Endodermal cell (in vitro differentiated cells): ENCODE data around the gene SYT8. TPM values are rescaled to one million over a fixed set of nuclear protein-coding genes. Genes with fewer than 3 reads are reported as not detected.

Source experiments
- DNase-seq: peaks from one replicate; pipeline ENCODE4 v3.0.0-alpha.2; 2017
- H3K27ac ChIP-seq: 2 replicates; pipeline ENCODE4 v1.5.1; 2013; ENCODE audit warnings: mild to moderate bottlenecking, low read depth, low read length, moderate library complexity
- H3K27me3 ChIP-seq: 2 replicates; pipeline ENCODE4 v1.6.1; 2013; ENCODE audit warnings: mild to moderate bottlenecking, low read length, moderate library complexity; ENCODE audit not compliant: insufficient read depth, control insufficient read depth, poor library complexity, severe bottlenecking
- H3K36me3 ChIP-seq: 2 replicates; pipeline ENCODE4 v1.7.0; 2013; ENCODE audit warnings: mild to moderate bottlenecking, low read length, moderate library complexity; ENCODE audit not compliant: control insufficient read depth, insufficient read depth
- H3K4me1 ChIP-seq: one replicate; pipeline ENCODE4 v1.7.0; 2013; ENCODE audit warnings: low read length; ENCODE audit not compliant: control insufficient read depth, insufficient read depth
- H3K4me3 ChIP-seq: 2 replicates; pipeline ENCODE4 v1.5.1; 2013; ENCODE audit warnings: mild to moderate bottlenecking, low read length, moderate library complexity
- H3K9ac ChIP-seq: 2 replicates; pipeline ENCODE4 v1.6.1; 2013; ENCODE audit warnings: mild to moderate bottlenecking, low read length, moderate library complexity; ENCODE audit not compliant: poor library complexity, severe bottlenecking; ENCODE audit errors: extremely low read depth
- H3K9me3 ChIP-seq: 2 replicates; pipeline ENCODE4 v1.6.1; 2013; ENCODE audit warnings: mild to moderate bottlenecking, low read length, moderate library complexity; ENCODE audit not compliant: control insufficient read depth
- H3K27ac Mint-ChIP-seq: 2 replicates; pipeline ENCODE4 v1.8.0; 2020; ENCODE audit warnings: mixed read lengths
- H3K27me3 Mint-ChIP-seq: 2 replicates; pipeline ENCODE4 v1.8.0; 2021; ENCODE audit warnings: mild to moderate bottlenecking, mixed read lengths; ENCODE audit not compliant: insufficient read depth
- H3K36me3 Mint-ChIP-seq: 2 replicates; pipeline ENCODE4 v1.8.0; 2020; ENCODE audit warnings: low read depth, mixed read lengths
- H3K4me1 Mint-ChIP-seq: 2 replicates; pipeline ENCODE4 v1.8.0; 2020; ENCODE audit warnings: mixed read lengths
- H3K4me3 Mint-ChIP-seq: 2 replicates; pipeline ENCODE4 v1.8.0; 2020; ENCODE audit warnings: mild to moderate bottlenecking, moderate library complexity, mixed read lengths
- H3K9me3 Mint-ChIP-seq: 2 replicates; pipeline ENCODE4 v1.8.0; 2020; ENCODE audit warnings: mild to moderate bottlenecking, mixed read lengths
- CTCF ChIP-seq: fragments of 200-600 bp; sonication (generic); conservative IDR thresholded peaks from 2 replicates; pipeline ENCODE4 v1.5.0; 2021; ENCODE audit warnings: antibody characterized with exemption, mild to moderate bottlenecking
- WGBS, 2 experiments: methylation state at CpG; one replicate each; pipeline versions ENCODE4 v1.1.5 to v1.1.7; 2013; ENCODE audit warnings: missing lambda C conversion rate in 2 of 2, mixed read lengths in 1 of 2; ENCODE audit not compliant: insufficient coverage in 1 of 2, insufficient read length in 1 of 2; 5-methylcytosine and 5-hydroxymethylcytosine counted together
- total RNA-seq, 2 donors: library from RNA; stranded (reverse); fragmentation: NEBNext Ultra II Directional in 1 of 2; extraction: Animal tissue kit (Norgen Biotek cat#: 25700) in 1 of 2; gene quantifications; 2 replicates in 1 of 2; 3 replicates in 1 of 2; pipeline ENCODE4 v1.2.1, GENCODE V29; 2021

The SYT8 gene
- total RNA-seq, 2 donors from 2014 or later: not detected

DNA sequence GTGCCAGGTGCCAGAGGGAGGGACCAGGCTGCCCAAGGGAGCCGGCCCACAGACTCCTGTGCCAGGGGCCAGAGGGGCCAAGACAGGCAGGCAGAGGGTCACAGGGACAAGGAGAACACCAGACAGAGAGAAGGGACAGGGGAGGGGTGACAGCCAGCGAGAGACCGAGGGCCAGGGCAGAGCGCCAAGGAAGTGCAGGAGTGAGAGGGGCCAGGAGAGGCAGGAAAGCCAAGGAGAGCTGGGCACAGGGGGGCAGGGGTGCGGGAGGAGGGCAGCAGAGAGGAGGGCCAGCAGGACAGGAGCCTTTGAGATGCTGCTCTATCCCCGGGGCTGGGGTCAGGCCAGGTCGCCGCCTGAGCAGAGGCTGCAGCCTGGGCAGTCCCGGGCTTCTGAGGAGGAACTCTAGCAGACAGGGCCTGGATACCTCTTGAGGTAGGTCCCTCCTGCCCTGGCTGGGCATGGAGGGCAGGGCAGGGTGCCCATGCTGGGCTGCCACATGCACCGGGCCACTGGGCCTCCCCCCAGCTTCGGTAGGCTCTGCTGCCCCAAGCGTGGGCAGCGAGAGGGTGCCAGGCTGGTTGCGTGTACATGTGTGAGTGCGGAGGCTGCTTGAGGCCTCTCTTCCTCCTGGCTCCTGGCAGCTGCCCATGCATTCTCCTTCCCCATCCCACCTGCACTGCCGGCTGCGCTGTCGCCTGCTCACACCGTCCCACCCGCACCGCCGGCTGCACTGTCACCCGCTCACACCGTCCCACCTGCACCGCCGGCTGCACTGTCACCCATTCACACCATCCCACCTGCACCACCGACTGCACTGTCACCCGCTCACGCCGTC, 30.3 kb downstream of the SYT8 start:
- Mint-ChIP-seq H3K9me3 (no peaks in the 10 kb centered on the region), H3K27ac (no peak overlapping the region), H3K36me3 (no peaks in the 10 kb centered on the region), H3K27me3 (peaks cover 10% of the 10 kb centered on the region), H3K4me1 (no peaks in the 10 kb centered on the region), H3K4me3 (no peak overlapping the region)
- Histone ChIP-seq H3K9me3 (no peaks in the 10 kb centered on the region), H3K27me3 (no peaks in the 10 kb centered on the region), H3K4me3 (no peak overlapping the region), H3K9ac (no peak overlapping the region), H3K4me1 (no peaks in the 10 kb centered on the region), H3K27ac (no peak overlapping the region), H3K36me3 (no peaks in the 10 kb centered on the region)
- 86 to 94% methylated on average over 14 to 30 of the region's 30 CpGs for WGBS, 2 experiments
- DNase-seq: no peak
- TF ChIP-seq CTCF: no peak

DNA sequence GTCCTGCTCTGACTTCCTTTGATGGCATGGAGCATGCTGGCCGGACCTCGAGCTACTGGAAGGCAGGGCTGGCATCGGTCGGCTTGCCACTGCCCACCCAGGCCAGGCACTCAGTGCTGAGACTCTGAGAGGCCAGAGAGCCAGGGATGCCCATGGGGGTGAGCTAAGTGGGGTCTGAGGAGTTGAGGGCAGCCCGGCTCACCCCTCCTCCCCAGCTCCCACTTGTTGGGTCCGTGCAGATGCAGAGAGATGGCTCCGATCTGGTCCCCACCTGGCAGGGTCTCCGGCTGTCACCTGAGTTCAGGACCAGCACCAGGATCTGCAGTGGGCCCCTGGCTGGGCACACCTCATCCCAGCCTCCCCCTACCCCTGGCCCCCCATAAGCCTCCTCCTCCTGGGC, 31.4 kb downstream of the SYT8 start:
- H3K4me3 ChIP-seq: no peak overlapping the region
- Mint-ChIP-seq H3K4me3 (no peak overlapping the region), H3K27ac (no peak overlapping the region), H3K36me3 (no peaks in the 10 kb centered on the region), H3K27me3 (peaks cover 16% of the 10 kb centered on the region), H3K4me1 (no peaks in the 10 kb centered on the region), H3K9me3 (no peaks in the 10 kb centered on the region)
- no peak for TF ChIP-seq CTCF
- H3K27me3 ChIP-seq: no peaks in the 10 kb centered on the region
- WGBS, 2 experiments: 89 to 100% methylated on average over 4 to 7 of the region's 8 CpGs
- no peak for DNase-seq
- H3K27ac ChIP-seq: no peak overlapping the region
- H3K9ac ChIP-seq: no peak overlapping the region
- no peaks in the 10 kb centered on the region for H3K9me3 ChIP-seq
- no peaks in the 10 kb centered on the region for H3K36me3 ChIP-seq
- no peaks in the 10 kb centered on the region for H3K4me1 ChIP-seq

DNA sequence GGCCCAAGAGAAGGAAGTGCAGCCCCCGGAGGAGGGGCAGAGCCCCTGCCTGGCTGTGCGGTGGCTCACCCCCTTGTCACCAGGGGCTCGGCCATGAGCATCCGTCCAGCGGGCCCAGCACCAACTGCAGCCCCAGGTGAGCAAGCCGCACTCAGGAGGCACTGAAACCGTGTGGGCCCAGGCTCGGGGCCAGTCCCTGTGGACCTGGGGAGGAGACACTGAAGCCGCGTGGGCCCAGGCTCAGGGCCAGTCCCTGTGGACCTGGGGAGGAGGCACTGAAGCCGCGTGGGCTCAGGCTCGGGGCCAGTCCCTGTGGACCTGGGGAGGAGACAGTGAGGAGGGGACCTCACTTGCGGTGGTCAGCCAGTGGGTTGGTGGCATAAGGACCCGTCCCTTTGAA, 32.0 kb downstream of the SYT8 start:
- H3K4me3 Mint-ChIP-seq: no peak overlapping the region
- peaks cover 16% of the 10 kb centered on the region for H3K27me3 Mint-ChIP-seq
- 60 to 95% methylated on average over 2 to 15 of the region's 15 CpGs for WGBS, 2 experiments

More for the DNA sequence above, 32.0 kb downstream of the SYT8 start:
- no peaks in the 10 kb centered on the region for H3K9me3 ChIP-seq
- no peak for TF ChIP-seq CTCF
- Mint-ChIP-seq H3K9me3 (no peaks in the 10 kb centered on the region), H3K27ac (no peak overlapping the region), H3K36me3 (no peaks in the 10 kb centered on the region), H3K4me1 (no peaks in the 10 kb centered on the region)
- H3K4me1 ChIP-seq: no peaks in the 10 kb centered on the region
- H3K27ac ChIP-seq: no peak overlapping the region
- DNase-seq: no peak
- H3K27me3 ChIP-seq: no peaks in the 10 kb centered on the region
- no peak overlapping the region for H3K4me3 ChIP-seq
- H3K9ac ChIP-seq: no peak overlapping the region
- H3K36me3 ChIP-seq: no peaks in the 10 kb centered on the region
